GM12878 (cell line): ENCODE data around the gene KCNIP3.
"Not testable (repeated sequence)": the region's sequence is repeated elsewhere in the genome, so short reads cannot be mapped to it uniquely, and the experiment has no call there.

Experiments
- ATF3 ChIP-seq: IDR thresholded peaks from 2 replicates; pipeline ENCODE4 v1.6.1; 2011; ENCODE audit warnings: low read depth, mild to moderate bottlenecking, low read length, moderate library complexity, borderline replicate concordance; ENCODE audit errors: extremely low read depth
- CBFB ChIP-seq: IDR thresholded peaks from 2 replicates; pipeline ENCODE4 v1.6.1; 2016; ENCODE audit warnings: antibody characterized with exemption, low read depth
- CHD2 ChIP-seq: IDR thresholded peaks from 2 replicates; pipeline ENCODE4 v1.6.1; 2011; ENCODE audit warnings: low read depth, low read length, improper control_type of control experiment, borderline replicate concordance
- CTCF ChIP-seq, 3 experiments: IDR thresholded peaks in 2 of 3; conservative IDR thresholded peaks in 1 of 3; 2 replicates each; pipeline ENCODE4 v1.5.1; 2011; ENCODE audit warnings: low read depth in 3 of 3, low read length in 3 of 3, mild to moderate bottlenecking in 3 of 3, control low read depth in 2 of 3, moderate library complexity in 2 of 3, inconsistent platforms in 1 of 3, mixed read lengths in 1 of 3; ENCODE audit not compliant: control insufficient read depth in 2 of 3, insufficient read depth in 1 of 3; ENCODE audit errors: extremely low read depth in 1 of 3
- POLR2AphosphoS5 ChIP-seq: IDR thresholded peaks from 2 replicates; pipeline ENCODE4 v1.6.1; 2011; ENCODE audit warnings: mild to moderate bottlenecking, low read length, inconsistent platforms
- RFX5 ChIP-seq: IDR thresholded peaks from 2 replicates; pipeline ENCODE4 v1.6.1; 2011; ENCODE audit warnings: low read depth, low read length, improper control_type of control experiment
- TAF1 ChIP-seq: IDR thresholded peaks from 2 replicates; pipeline ENCODE4 v1.6.1; 2011; ENCODE audit warnings: mild to moderate bottlenecking, low read depth, low read length, borderline replicate concordance
- ZBED1 ChIP-seq: IDR thresholded peaks from 2 replicates; pipeline ENCODE4 v1.6.1; 2016; ENCODE audit warnings: borderline replicate concordance

DNA sequence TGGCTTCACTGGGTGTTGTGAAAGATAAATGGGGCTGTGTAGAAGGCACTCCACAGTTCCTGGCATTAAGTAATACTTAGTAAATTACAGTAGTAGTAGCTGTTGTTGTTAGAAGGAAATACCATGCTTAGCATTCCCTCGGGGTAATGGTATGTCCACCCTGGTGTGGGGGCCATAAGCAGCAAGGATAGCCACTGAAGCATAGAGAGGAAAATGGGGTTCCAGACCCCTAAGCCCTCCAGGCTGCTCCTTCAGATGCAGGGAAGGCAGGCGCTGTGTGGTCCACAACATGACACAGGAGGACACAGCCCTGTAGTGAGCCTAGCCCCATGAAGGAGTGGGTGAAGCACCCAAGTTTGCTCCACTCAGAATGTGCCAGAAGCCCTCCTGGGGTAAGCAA is 136.8 kb downstream of the KCNIP3 start:
- not testable (repeated sequence) for TF ChIP-seq TAF1; RFX5; CTCF (IDR thresholded peaks at IDR 0.05 in 2 of 3, conservative IDR thresholded peaks at IDR 0.05 in 1 of 3; ENCODE audit: control insufficient read depth in 2 of 3, extremely low read depth in 1 of 3, insufficient read depth in 1 of 3, low read depth in 3 of 3, low read length in 3 of 3); ZBED1; CBFB; ATF3; POLR2AphosphoS5; CHD2
